DMS153 treated with DMSO at 0.1 percent for 48 hours (cell line): ENCODE results near the gene TBC1D21.

ENCODE experiments used
- DNase-seq: peaks from one replicate; lab custom pipeline; 2025; ENCODE audit not compliant: unreplicated experiment; lab: John Stamatoyannopoulos, UW

TBC1D21 gene

DNA sequence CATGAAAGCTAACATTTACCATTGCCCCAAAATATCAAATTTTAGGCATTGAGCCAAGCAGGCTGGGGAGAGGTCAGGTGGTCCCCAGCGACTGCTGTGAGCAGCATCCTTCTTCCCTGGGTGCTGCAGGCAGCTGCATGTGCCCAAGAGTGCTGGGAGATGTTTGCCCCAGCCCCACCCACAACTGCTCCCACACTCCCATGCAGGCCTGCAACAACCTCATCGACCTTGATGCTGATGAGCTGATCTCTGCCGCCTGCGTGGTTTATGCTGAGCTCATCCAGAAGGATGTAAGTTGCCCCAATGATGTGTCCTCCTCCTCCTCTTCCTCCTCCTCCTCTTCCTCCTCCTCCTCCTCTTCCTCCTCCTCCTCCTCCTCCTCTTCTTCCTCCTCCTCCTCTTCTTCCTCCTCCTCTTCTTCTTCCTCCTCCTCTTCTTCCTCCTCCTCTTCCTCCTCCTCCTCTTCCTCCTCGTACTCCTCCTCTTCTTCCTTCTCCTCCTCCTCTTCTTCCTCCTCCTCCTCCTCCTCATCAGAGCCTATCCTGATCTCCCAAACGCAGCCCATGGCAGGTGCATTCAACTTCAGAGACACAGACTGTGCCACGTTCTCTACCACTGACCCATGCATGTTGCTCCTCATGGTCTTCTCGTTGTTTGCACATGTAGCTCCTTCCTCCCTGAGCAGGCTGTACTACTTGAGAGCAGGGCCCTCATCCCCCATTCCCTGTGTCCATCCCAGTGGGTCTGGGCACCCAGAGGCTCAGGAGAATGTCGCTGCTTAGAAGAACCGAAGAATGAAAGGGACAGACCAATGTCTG lies 15.1 kb downstream of the TBC1D21 start:
- DNase-seq: no peak

DNA sequence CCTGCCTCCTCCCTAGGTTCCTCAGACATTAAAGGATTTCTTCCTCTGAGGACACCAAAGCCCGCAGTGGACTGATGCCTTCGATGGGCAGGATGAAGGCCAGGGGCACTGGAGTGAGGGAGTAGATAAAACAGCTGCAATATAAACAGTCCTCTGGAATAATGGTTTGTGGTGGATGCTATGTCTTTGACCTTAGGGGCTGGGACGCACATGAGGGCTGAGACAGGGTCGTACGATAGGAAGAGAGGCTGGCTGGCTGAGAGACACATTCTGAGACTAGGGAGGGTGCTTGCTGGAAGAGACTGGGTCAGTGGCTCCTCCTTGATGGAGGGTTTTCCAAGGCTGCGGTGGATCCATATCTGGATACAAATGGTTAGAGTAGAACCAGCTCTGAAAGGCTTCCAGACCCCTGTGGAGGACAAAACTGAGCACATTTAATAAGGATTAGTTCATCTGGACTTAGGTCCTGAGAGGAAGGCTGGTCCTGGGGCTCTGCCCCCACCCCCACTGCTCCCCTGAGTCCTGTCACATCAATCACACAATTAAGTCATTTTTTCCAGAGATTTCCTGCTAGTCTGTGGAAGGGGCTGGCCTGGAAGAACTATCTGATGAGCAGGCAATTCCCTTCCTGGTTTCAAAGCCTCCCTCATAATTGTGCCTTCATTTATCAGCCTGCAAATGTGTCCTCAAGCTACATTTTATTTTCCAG lies 15.8 kb downstream of the TBC1D21 start:
- DNase-seq: no peak

DNA sequence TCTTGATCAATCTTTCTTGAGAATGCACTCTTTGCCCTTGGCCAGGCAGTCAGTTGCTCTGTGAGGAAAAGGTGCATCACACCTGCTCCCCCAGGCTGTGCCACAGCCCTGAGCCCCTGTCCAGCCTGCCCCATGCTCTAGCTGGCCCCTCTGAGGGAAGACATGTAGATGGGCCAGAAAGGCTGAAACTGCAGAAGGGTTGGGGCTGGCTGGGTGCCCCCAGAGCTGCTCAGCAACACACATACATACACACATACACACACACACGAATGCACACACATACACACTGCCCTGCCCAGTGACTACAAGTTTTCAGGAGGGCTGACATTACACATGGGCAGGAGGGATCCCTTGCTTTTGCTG lies 16.4 kb downstream of the TBC1D21 start:
- no peak for DNase-seq

DNA sequence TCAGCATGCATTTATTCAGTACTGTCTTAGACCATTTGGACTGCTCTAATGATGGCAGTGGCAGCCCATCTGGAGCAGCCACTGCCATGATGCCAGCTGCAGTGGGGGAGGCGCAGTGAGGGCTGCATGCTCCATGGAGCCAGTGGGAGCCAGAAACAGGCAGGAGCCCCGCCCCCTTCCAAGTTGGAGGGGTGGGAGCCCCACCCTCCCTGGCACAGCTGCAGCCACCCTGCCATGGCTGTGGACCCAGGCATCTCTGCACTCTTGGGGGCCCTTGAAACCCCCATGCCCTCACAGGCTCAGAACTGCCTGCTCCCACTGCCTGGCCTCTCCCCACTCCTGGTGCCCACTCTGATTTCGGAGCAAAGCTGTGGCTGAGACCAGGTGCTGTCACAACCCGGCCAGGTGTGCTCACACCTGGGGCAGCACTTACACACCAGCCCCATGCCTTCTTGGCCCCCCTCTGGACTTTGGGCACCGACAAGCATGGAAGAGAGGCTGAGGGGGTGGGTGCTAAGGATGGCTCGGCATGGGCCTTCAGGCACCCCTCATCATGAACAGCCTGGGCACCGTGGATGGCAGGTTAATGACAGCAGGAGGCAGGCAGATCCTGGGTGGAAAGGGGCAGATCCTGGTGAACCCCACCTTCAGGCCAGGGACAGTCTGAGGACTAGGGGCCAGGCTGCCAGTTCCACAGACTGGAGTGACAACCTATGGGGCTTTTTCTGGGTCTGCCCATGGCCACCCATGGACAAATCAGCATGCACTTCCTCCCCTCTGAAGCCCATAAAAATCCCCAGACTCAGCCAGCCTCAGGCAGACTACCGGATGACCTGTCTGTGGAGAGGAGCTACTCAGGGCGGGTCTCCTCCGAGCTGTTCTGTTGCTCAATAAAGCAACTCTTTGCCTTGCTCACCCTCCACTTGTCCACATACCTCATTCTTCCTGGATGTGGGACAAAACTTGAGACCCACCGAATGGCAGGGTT lies 18.3 kb downstream of the TBC1D21 start:
- no peak for DNase-seq

DNA sequence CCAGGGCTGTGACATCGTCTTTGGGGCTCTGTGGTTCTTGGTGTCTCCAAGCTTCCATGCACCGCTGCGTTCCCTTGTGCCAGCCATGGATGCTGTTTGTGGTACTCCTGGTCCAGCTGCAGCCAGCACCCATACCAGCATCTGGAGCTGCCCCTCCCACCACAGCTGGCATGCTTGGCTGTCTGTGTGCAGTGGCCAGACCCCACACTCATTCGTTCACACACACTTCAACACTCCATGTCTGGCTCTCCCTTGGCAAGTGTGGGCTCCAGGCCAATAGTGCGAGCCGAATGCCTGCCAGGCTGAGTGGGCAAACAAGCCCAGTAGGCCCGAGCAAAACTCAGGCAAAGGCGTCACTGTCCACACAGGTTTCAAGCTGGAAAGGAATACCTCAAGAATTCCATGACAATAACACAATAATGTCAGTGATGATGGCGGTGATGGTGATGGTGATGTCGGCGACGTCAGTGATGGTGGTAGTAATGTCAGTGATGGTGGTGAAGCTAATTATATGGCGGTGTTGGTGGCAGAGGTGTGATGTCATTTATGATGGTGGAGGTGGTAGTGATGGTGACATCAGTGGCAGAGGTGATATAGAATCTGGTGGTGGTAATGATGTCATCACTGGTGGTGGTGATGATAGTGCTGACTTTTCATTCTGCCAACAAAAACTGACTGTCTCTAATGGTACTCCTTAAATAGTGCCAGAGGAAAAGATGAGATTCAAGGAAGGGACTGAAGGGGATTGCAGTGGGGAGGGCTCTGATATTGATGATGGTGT lies 19.3 kb downstream of the TBC1D21 start:
- DNase-seq: no peak

DNA sequence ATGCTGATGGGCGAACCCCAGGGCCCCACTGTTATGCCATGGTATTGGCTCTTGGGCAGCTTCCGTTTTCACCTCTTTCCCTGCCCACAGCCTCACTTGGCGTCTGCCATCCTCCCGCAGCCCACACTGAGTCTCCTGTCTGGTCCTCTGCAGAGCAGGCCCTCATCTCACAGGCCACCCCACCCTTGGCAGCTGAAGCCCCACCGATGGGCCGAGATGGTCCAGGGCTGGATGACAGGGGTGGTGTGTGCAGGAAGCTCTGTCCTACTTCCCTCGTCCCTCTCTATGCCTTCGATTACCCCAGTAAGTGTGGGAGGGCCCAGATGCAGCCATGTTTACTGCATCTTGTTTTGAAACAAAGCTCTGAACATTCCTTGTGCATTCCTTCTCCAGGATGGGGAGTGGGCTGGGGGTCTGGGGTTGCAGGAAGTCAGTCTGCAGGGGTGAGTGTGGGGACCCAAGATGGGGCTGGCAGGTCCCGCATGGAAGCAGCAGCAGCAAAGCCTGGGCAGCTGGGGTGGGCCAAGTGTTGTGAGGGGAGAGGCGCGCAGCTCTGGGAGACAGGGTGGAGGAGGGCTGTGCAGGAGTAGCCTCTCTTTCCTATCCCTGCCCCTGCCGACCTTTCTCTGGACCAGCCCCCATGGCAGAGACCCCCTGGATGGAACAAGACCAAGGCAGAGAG lies 20.9 kb downstream of the TBC1D21 start:
- no peak for DNase-seq

DNA sequence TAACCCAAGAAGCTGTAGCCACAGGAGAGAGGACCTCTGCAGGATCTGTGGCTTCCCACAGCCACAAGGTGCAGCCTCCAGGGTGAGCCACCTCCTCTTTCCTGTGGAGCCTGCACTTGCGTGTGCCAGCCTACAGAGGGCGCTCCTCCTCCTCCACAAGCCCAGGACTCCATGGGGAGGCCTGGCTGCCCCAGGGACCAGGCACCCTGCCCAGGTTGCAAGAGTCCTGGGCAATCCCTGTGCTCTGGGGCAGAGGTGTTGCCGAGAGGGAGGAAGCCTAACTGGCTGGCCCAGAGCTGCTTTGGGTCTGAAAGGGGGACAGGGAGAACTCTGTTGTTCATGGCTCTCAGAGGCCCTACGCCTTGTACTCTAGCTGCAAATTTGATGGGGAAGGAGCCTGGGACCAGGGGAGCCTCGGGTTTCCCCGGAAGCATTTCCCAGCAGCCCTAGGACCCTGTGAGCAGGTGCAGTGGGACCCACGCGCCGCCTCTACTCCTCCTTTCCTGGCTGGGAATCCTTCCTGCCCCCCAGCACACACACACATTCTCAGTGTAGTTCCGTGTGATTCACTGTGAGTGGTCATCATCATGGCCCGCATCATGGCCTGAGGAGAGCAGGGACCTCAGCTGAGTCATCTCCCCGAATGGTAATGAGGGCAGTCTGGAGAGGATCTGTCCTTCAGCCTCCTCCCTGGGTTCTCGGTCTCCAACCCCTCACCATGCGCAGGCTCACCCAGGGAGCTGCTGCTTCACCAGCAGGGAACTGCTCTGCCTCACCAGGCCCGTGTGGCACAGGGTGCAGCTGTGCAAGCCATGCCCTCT lies 24.3 kb downstream of the TBC1D21 start:
- DNase-seq: no peak

DNA sequence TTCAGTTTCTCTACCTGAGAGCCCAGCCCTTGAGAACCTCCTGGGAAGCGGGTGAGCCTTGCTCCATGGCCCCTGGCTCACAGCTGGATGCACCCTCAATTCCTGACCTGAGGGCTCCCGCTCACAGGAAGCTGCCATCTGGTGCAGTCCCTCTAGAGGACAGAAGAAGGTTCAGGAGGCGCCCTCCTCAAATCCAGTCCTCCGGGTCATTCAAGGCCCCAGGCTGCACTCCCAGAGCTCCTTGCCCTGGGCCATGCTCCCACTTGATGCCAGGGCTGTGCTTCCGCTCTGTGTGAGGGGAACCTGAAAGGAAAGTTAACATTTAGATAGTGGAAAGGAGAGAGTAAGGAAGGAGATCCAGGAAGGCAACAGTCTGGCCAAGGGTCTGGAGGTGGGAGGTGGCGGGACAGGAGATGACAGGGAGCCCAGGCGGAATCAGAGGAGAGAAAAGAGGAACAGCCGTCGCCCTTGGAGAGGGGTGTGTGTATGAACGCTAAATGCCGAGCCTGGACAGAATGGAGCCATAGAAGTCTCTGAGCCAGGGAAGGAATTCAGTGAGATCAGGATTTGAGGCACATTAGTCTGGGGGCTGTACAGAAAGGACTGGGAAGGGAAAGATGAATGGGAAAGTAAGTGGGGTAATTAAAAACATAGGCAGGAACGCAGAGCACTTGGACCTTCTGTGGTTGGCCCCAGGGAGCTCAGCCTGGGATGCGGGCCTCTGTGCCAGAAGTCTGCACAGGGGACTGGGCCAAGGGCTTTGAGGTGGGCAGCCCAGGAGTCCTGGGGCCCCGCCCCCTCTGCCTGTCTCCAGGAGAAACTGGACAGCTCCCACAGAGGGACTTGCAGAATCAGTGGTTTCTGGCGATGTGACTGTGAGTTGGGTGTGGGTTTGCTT lies 26.1 kb downstream of the TBC1D21 start:
- no peak for DNase-seq

DNA sequence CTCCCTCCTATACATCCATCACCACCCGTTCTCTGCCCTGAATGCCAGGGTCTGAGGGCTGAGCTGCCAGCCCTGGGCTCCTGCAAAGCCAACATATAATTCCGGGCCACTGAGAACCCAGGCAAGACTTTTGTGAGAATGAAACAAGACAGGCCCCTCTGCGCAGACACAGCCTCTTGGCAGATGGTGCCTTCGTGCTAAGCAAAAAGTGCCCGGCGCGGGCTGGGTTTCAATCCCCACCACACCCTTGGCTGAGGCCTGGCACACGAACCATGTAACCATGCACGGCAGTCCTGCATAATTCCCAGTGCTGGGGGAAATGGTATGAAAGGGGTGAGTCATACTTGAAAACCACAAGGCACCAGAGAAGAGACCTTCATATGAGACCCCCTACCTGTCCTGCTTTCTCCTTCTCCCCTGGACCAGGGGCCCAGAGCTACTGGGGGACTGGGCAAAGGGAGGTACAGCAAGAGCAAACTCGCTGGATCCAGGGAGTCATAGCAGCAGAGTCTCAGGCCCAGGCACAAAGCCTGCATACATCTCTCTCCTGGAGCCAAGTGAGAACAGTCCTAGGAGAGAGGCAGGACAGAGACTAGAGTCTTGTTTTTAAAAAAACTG lies 26.8 kb downstream of the TBC1D21 start:
- DNase-seq: no peak

DNA sequence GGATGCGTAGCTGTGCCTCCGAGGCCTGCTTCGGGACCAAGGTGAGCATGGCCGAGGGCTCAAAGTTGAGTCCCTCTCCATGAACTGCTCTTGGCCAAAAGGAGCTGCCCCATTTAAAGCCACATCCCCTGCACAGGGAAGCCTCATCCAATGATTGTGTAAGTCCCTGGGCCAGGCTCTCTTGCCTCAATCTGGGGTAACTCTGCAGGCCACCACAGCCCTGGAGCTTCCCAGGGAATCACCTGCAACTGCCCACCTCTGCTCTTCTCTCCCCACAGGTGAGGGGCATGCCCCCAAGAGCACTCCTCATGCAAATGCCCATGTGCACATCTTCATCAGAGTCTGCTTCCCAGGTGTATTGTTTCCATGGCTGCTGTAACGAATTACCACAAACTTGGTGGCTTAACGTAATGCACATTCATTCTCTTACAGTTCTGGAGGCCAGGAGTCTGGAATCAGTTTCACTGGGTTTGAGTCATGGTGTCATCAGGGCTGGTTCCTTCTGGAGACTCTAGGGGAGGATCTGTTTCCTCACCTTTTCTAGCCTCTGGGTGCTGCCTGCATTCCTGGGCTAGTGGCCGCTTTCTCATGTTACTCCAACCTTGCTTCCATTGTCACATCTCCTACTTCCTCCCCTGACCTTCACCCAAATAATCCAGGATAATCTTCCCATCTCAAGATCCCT lies 27.9 kb downstream of the TBC1D21 start:
- no peak for DNase-seq

DNA sequence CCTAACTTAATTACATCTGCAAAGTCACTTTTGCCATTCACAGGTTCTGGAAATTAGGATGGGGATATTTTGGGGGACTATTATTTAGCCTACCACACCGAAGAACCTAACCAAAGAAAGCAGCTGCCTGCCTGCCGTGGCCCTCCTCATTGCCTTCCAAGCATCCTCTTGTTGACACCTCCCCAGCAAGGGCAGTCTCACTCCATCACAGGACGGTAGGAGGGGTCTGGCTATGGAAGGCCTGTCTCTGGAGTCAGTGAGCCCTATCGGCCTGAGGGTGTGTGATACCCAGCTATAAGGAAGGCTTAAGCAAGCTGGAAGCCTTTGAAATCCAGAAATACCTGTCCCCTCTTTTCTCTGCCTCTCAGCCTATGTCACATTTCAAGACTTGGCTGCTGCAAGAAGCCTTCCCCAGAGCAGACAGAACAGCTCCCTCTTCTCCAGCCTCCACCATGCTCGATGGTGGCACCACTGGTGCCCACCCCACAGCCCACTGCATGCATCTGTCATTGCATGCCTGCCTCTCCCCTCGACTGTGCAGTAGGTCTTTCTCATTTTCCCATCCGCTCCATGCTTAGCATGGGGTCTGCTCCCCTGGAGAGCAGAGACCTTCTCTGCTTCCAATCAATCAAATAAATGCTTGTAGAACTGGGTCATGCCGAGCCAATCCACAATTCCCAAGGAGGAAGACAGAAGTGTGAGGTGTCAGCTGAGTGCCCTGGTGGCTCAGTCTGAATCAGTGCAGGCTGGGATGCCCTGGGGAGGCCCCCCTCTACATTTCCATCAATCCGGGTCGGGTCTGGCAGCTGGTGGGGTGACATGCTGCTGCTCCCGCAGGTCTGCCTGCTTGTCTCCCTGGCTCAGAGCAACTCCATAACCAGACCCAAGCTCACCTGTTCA lies 29.0 kb downstream of the TBC1D21 start:
- DNase-seq: no peak

DNA sequence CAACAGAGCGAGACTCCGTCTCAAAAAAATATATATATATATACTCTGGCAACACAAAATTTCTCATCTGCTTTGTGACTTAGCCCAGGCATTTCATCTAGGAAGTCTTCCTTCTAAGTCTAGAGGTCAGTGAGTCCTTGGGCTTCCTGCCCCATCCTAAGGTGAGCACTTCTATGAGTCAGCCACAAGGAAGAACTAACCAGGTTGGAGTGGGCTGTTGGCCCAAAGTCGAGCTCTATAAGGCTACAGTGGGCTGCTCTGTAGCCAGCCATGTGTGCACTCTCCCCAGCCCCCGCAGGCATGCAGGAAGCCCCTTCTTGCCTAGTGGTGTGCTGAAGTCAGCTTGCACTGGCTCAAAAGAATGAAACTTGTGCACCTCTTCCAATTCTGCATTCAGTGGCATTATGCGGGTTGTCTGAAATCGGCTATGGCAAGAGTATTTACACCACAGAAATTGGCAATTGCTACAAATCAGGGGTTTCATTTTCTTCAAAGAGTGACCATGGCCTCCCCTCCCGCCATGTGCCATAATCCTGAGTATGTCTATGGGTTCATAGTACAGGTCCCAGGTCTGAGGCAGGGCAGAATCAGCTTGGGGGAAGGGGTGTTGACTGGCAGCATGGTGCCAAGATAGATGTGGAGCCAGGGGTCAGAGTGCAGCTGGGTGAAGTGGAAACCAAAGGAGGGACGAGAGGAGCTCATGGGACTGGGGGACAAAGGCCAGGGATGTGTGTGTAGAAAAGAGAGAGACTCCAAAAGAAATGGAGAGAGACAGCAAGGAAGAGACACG lies 30.9 kb downstream of the TBC1D21 start:
- no peak for DNase-seq

DNA sequence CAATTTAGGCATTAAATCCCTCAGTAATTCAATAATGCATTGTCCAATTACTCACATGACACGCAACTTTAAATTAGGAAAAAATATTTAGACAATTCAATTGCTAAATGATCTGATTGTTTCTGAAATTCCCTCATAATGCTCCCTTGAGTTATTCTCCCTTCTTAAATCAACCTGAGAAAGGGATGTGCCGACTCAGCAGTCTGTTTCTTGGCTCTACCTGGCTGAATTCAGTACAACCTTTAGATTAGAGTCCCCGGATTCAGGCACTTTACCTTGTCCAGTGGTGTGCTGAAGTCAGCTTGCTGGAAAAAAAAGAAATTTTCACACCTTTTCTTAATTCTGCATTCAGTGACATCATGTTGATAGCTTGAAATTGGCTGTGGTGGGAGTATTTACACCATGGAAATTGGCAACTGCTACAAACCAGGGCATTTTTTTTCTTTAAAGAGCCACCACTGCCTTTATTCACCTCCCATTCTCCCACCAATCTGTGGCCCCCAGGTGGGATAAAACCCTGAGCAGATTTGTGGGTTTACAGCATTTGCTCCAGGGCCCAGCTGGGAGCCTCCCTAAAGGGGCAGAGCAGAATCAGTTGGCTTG lies 32.0 kb downstream of the TBC1D21 start:
- DNase-seq: no peak

DNA sequence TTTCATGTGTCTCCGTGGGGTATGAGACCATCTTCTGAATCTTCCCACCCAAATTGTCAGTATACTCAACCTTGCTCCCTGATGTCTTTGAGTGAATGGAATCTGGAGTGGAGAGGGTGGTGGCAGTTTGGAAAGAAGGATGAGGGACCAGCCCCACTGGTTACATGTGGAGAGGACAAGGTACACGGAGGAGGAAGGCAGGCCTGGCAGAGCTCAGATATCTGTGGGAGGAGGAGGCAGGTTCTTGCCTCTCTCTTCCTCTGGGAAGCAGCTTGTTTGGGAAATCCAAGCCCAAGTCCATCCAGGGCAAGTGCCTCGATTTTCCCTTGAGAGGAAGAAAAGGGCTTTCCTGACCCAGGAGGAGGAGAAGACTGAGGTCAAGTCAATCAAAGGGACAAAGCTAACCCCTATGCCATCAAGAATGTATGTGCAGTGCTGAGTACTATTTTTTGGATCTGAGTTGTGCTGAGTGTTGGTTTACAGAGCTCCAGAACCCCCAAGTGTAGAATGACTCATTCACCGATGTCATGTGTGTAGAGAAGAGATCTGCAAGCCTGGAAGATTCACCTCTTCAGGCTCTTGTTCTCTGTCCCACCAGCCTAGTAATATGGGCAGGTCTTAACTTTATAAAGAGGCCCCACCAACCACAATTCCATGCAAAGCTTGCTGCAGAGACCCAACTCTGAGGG lies 33.1 kb downstream of the TBC1D21 start:
- DNase-seq: no peak

DNA sequence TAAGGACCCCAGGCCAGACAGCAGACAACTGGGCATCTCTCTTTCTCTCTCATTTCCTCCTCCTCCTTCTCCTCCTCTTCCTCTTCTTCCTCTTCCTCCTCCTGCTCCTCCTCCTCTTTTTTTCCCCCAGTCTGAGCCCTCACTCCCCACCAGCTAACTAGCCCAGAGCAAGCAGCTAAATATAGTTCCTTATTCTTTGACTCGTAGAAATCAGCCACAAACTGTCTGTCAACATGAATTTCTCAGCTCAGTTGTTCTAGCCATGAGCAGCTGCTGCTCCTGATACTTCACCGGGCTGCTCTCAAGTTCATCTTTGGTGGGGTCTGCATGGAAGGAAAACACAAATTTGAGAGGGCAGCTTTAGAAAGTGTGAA lies 33.7 kb downstream of the TBC1D21 start:
- no peak for DNase-seq
